Measurements from ENCODE around the gene MEX3D.

Gene MEX3D

DNA sequence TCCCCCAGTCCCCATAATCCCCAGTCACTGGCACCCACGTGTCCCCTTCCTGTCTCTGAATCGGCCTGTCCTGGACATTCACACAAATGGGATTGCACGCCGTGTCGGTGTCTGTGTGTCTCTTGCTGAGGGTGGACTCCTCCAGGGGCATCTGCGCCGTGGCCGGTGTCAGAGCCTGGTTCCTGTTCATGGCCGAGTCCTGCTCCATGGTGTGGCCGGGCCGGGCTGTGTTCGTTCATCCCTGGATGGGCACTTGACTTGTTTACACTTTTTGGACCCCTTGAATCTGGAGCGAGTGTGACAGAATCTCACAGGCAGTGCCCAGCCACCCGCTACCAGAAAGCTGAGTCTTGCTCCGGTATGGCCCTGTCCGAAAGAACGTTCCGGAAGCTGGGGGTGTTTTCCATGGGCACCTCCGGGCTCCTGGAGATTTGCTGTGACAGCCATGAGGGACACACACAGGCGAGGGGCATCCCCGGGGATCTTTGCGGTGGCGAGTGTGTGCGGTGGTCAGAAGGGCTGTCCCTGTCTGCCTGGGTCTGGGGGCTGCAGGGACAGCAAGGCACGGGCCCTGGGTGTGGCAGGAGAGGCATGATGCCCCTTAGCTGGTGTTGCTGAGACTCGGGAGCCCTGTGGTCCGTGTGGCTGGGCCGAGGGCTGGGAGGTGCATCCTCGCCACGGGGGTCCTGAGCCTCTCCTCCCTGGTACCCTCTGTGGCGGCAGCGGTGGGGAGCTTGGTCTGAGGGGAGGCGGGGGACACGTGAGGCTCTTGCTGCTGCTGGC, 6.4 kb upstream of the MEX3D start:
- Histone ChIP-seq H3K4me1 (ENCODE audit: insufficient read depth, low read length) (no peaks in the 10 kb centered on the region), H3K4me2 (ENCODE audit: insufficient read depth, low read length) (no peak overlapping the region), H3K79me2 (ENCODE audit: insufficient read depth, low read length) (no peaks in the 10 kb centered on the region), H4K20me1 (ENCODE audit: insufficient read depth, low read length) (peaks cover 37% of the 10 kb centered on the region), H2AFZ (ENCODE audit: low read depth, low read length) (no peak overlapping the region), H3K36me3 (ENCODE audit: insufficient read depth, low read length) (peaks cover 40% of the 10 kb centered on the region), H3K4me3 (ENCODE audit: low read depth in 1 of 2, low read length in 2 of 2) (no peak overlapping the region), H3K9ac (ENCODE audit: low read depth, low read length) (no peak overlapping the region), H3K27me3 (ENCODE audit: insufficient read depth, low read length, poor library complexity) (no peaks in the 10 kb centered on the region), H3K27ac (ENCODE audit: low read length) (no peak overlapping the region), H3K9me3 (ENCODE audit: insufficient read depth, low read length, severe bottlenecking) (no peaks in the 10 kb centered on the region)
- TF ChIP-seq, protein P1, sequence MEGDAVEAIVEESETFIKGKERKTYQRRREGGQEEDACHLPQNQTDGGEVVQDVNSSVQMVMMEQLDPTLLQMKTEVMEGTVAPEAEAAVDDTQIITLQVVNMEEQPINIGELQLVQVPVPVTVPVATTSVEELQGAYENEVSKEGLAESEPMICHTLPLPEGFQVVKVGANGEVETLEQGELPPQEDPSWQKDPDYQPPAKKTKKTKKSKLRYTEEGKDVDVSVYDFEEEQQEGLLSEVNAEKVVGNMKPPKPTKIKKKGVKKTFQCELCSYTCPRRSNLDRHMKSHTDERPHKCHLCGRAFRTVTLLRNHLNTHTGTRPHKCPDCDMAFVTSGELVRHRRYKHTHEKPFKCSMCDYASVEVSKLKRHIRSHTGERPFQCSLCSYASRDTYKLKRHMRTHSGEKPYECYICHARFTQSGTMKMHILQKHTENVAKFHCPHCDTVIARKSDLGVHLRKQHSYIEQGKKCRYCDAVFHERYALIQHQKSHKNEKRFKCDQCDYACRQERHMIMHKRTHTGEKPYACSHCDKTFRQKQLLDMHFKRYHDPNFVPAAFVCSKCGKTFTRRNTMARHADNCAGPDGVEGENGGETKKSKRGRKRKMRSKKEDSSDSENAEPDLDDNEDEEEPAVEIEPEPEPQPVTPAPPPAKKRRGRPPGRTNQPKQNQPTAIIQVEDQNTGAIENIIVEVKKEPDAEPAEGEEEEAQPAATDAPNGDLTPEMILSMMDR (IDR thresholded peaks at IDR 0.05; ENCODE audit: borderline replicate concordance, extremely low read depth, low read length, poor library complexity, severe bottlenecking): no peak
- TF ChIP-seq EZH2 (IDR thresholded peaks at IDR 0.05; ENCODE audit: borderline replicate concordance, low read depth, low read length, severe bottlenecking): no peak
- ATAC-seq (ENCODE audit: insufficient read depth, low read depth): no peak
- no peak for DNase-seq

DNA sequence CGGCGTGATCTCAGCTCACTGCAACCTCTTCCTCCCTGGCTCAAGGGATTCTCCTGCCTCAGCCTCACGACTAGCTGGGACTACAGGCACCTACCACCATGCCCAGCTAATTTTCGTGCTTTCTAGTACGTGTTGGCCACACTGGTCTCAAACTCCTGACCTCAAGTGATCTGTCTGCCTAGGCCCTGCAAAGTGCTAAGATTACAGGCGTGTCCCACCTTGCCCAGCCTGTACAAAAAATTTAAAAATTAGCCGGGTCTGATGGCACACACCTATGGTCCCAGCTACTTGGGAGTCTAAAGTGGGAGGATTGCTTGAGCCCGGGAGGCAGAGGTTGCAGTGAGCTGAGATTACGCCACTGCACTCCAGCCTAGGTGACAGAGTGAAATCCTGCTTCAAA, 4.7 kb upstream of the MEX3D start:
- no peak for TF ChIP-seq EZH2 (IDR thresholded peaks at IDR 0.05; ENCODE audit: borderline replicate concordance, low read depth, low read length, severe bottlenecking)
- TF ChIP-seq, protein P1 (IDR thresholded peaks at IDR 0.05; ENCODE audit: borderline replicate concordance, extremely low read depth, low read length, poor library complexity, severe bottlenecking): no peak
- no peak overlapping the region for H2AFZ ChIP-seq (ENCODE audit: low read depth, low read length)
- H3K4me1 ChIP-seq (ENCODE audit: insufficient read depth, low read length): peaks cover 8% of the 10 kb centered on the region
- H3K27me3 ChIP-seq (ENCODE audit: insufficient read depth, low read length, poor library complexity): no peaks in the 10 kb centered on the region
- H3K36me3 ChIP-seq (ENCODE audit: insufficient read depth, low read length): peaks cover 23% of the 10 kb centered on the region
- H3K4me2 ChIP-seq (ENCODE audit: insufficient read depth, low read length): no peak overlapping the region
- H4K20me1 ChIP-seq (ENCODE audit: insufficient read depth, low read length): peaks cover 22% of the 10 kb centered on the region
- ATAC-seq (ENCODE audit: insufficient read depth, low read depth): no peak
- H3K27ac ChIP-seq (ENCODE audit: low read length): no peak overlapping the region
- no peaks in the 10 kb centered on the region for H3K79me2 ChIP-seq (ENCODE audit: insufficient read depth, low read length)
- no peaks in the 10 kb centered on the region for H3K9me3 ChIP-seq (ENCODE audit: insufficient read depth, low read length, severe bottlenecking)
- DNase-seq: no peak
- no peak overlapping the region for H3K4me3 ChIP-seq (ENCODE audit: low read depth in 1 of 2, low read length in 2 of 2)
- no peak overlapping the region for H3K9ac ChIP-seq (ENCODE audit: low read depth, low read length)

DNA sequence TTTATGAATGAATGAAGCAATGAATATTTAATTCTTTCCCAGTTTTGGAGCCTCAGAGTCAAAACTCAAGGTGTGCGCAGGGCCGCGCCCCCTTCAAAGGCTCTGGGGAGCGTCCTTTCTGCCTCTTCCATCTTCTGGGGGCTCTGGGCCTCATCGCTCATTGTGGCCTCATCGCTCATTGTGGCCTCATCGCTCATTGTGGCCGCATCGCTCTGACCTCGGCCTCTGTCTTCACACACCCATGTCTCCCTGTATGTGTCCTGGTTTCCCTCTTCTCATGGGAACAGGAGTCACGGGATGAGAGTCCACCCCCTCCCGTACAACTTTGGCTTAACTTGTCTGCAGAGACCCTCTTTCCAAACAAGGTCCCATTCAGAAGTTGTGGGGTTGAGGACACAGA, 3.2 kb upstream of the MEX3D start:
- Histone ChIP-seq H3K4me1 (ENCODE audit: insufficient read depth, low read length) (peaks cover 17% of the 10 kb centered on the region), H3K79me2 (ENCODE audit: insufficient read depth, low read length) (peaks cover 11% of the 10 kb centered on the region), H3K36me3 (ENCODE audit: insufficient read depth, low read length) (peaks cover 9% of the 10 kb centered on the region), H3K27me3 (ENCODE audit: insufficient read depth, low read length, poor library complexity) (no peaks in the 10 kb centered on the region), H3K9ac (ENCODE audit: low read depth, low read length) (no peak overlapping the region), H4K20me1 (ENCODE audit: insufficient read depth, low read length) (peaks cover 14% of the 10 kb centered on the region), H3K4me2 (ENCODE audit: insufficient read depth, low read length) (no peak overlapping the region), H3K9me3 (ENCODE audit: insufficient read depth, low read length, severe bottlenecking) (no peaks in the 10 kb centered on the region), H3K4me3 (ENCODE audit: low read depth in 1 of 2, low read length in 2 of 2) (no peak overlapping the region), H3K27ac (ENCODE audit: low read length) (no peak overlapping the region), H2AFZ (ENCODE audit: low read depth, low read length) (no peak overlapping the region)
- ATAC-seq (ENCODE audit: insufficient read depth, low read depth): no peak
- no peak for DNase-seq
- no peak for TF ChIP-seq EZH2 (IDR thresholded peaks at IDR 0.05; ENCODE audit: borderline replicate concordance, low read depth, low read length, severe bottlenecking)
- TF ChIP-seq, protein P1 (IDR thresholded peaks at IDR 0.05; ENCODE audit: borderline replicate concordance, extremely low read depth, low read length, poor library complexity, severe bottlenecking): no peak
